Adrenal gland (tissue), 12 donors: ENCODE data around the gene ANKRD23. TPM values are rescaled to one million over a fixed set of nuclear protein-coding genes. Genes with fewer than 3 reads are reported as not detected.

Source experiments
- DNase-seq, 7 donors: peaks; one replicate each; pipeline ENCODE4 v3.0.0-alpha.2; 2019 to 2020
- H3K27ac ChIP-seq, 5 donors: fragments of 200-600 bp; sonication (generic) in 4 of 5; 1 replicate in 3 of 5; 2 replicates in 2 of 5; pipeline versions ENCODE4 v1.5.1 to v1.8.0; 2016 to 2020; ENCODE audit warnings: mild to moderate bottlenecking in 1 of 5
- H3K27me3 ChIP-seq: fragments of 200-600 bp; 2 replicates; pipeline ENCODE4 v1.8.0; 2021
- H3K36me3 ChIP-seq, 2 donors: fragments of 200-600 bp; replicated peaks in 1 of 2; 1 replicate in 1 of 2; 2 replicates in 1 of 2; pipeline versions ENCODE4 v1.5.1 to v1.8.0; 2018 to 2022
- H3K4me1 ChIP-seq, 2 donors: fragments of 200-600 bp; replicated peaks in 1 of 2; 1 replicate in 1 of 2; 2 replicates in 1 of 2; pipeline versions ENCODE4 v1.5.1 to v1.8.0; 2018 to 2021
- H3K4me3 ChIP-seq, 4 donors: fragments of 200-600 bp; sonication (generic) in 3 of 4; one replicate each; pipeline ENCODE4 v1.5.1; 2016 to 2018
- H3K9me3 ChIP-seq, 3 donors: fragments of 200-600 bp; sonication (generic) in 1 of 3; replicated peaks in 1 of 3; 1 replicate in 2 of 3; 2 replicates in 1 of 3; pipeline versions ENCODE4 v1.5.1 to v1.8.0; 2016 to 2021
- CTCF ChIP-seq, 6 experiments: fragments of 450-650 bp in 4 of 6; fragments of 200-600 bp in 2 of 6; sonication (generic) in 1 of 6; IDR thresholded peaks; 1 replicate in 5 of 6; 2 replicates in 1 of 6; pipeline versions ENCODE4 v1.5.1 to v1.8.0; 2016 to 2021; ENCODE audit warnings: antibody characterized with exemption in 6 of 6, mild to moderate bottlenecking in 2 of 6, moderate library complexity in 1 of 6
- POLR2A ChIP-seq, 2 donors: fragments of 450-650 bp; IDR thresholded peaks; one replicate each; pipeline ENCODE4 v1.6.1; 2017; ENCODE audit warnings: antibody characterized with exemption in 2 of 2, mild to moderate bottlenecking in 2 of 2, moderate library complexity in 1 of 2
- WGBS, 4 donors: extraction: QIAGEN DNeasy Blood & Tissue Kit in 2 of 4; methylation state at CpG; one replicate each; pipeline versions ENCODE4 v1.1.5 to v1.1.7; 2013 to 2017; 5-methylcytosine and 5-hydroxymethylcytosine counted together
- intact Hi-C, 2 donors: fragments of 100-400 bp; cut with DNase I; formaldehyde crosslinking; loops; one replicate each; pipeline versions ENCODE4 v1.14.1 to v1.15.0; 2022 to 2023
- polyA plus RNA-seq, 3 donors: library from polyadenylated mRNA; stranded (reverse); fragments of 200-250 nt in 2 of 3; fragments of 350-450 nt in 1 of 3; fragmentation: Illumina TruSeq in 1 of 3; extraction: RNeasy Lipid Tissue Mini Kit (QIAGEN cat#74804) in 1 of 3; gene quantifications; one replicate each; pipeline ENCODE4 v1.2.3, GENCODE V29; 2013 to 2014
- total RNA-seq, 9 donors: library from RNA; depleted of rRNA in 4 of 9; stranded (reverse); fragments of >200 nt in 4 of 9; fragments of 120-200 nt in 1 of 9; fragmentation: NEBNext Ultra II Directional in 1 of 9; extraction: Animal tissue kit (Norgen Biotek cat#: 25700) in 1 of 9; gene quantifications; one replicate each; pipeline versions ENCODE4 v1.1.0 to v1.2.4, GENCODE V29; 2013 to 2023
- donor health status: healthy with polysubstance abuse.
- donor health status: Bipolar disorder and iron deficiency.
- donor health status: DM: yes; HTN: yes; CAD: no.
- donor health status: DM: no; HTN: no; CAD: no.
- donor health status: DM: no; HTN: no; CAD: no.
- donor health status: DM: yes; HTN: yes; CAD: no.

The ANKRD23 gene
- total and polyA plus RNA-seq, 12 donors, result 1.1 to 10.6 (median 3.8) TPM

DNA sequence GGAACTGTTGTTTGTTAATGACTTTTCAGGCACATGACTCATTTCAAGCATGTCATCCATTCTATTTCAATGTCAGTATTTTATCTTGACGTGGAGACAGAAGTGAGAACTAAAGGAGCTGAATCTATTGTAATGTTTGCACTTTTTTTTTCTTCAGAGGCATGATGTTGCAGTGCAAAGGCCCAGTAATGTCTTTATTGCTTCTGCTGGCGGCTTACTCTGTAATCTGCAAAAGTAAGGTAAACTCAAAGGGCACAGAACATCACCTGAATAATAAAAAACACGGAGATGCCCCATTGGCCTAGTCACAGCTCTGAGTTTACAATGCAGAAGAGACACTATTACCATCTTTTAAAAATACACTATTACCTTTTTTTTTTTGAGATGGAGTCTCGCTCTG, 30.2 kb downstream of the ANKRD23 start:
- 88 to 92% (median 88%) methylated on average over 4 of the region's 4 CpGs for WGBS, 4 donors

DNA sequence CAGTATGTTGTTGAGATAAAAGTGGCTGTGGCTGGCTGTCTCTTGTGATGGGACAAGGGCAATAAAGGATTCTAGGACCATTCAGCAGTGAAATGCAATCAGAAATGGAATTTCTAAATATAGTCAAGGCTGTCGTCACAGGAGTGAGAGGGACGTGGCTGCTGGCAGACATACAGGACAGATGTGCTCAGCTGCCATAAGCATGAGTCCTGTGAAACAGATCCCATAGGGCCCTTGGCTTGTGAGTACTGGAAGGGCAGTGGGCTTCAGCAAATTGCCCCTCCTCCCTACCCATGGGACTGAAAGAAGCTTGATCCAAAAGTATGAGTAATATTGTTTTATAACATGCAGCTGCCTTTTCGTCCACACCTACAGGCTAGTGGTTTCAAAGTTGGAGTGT, 31.9 kb downstream of the ANKRD23 start:
- H3K27me3 ChIP-seq, result no peaks in the 10 kb centered on the region
- no peak overlapping the region for H3K4me3 ChIP-seq
- H3K36me3 ChIP-seq, result no peaks in the 10 kb centered on the region
- no peak for DNase-seq
- peaks cover 4 to 7% of the 10 kb centered on the region in 2 donors for H3K4me1 ChIP-seq
- no peaks in the 10 kb centered on the region for H3K9me3 ChIP-seq
- WGBS, 4 donors, result 22 to 51% (median 40%) methylated on average over 2 to 3 of the region's 3 CpGs
- no peak overlapping the region for H3K27ac ChIP-seq
- TF ChIP-seq CTCF (IDR thresholded peaks at IDR 0.05) (no peak), POLR2A (IDR thresholded peaks at IDR 0.05) (no peak)
- intact Hi-C loops, result loop anchor here in 1 of 2 donors (10.0 kb wide), 1 partner anchor 53 kb away; no protein-coding TSS in a partner anchor

More for the DNA sequence above, 30.2 kb downstream of the ANKRD23 start:
- Histone ChIP-seq H3K27ac (no peak overlapping the region), H3K27me3 (no peaks in the 10 kb centered on the region), H3K4me3 (no peak overlapping the region), H3K36me3 (no peaks in the 10 kb centered on the region), H3K4me1 (peaks cover 21 to 24% of the 10 kb centered on the region in 2 donors), H3K9me3 (no peaks in the 10 kb centered on the region)
- intact Hi-C loops, result loop anchor here in 1 of 2 donors (10.0 kb wide), 1 partner anchor 51 kb away; no protein-coding TSS in a partner anchor
- no peak for TF ChIP-seq CTCF (IDR thresholded peaks at IDR 0.05)
- TF ChIP-seq POLR2A (IDR thresholded peaks at IDR 0.05), result no peak
- no peak for DNase-seq

DNA sequence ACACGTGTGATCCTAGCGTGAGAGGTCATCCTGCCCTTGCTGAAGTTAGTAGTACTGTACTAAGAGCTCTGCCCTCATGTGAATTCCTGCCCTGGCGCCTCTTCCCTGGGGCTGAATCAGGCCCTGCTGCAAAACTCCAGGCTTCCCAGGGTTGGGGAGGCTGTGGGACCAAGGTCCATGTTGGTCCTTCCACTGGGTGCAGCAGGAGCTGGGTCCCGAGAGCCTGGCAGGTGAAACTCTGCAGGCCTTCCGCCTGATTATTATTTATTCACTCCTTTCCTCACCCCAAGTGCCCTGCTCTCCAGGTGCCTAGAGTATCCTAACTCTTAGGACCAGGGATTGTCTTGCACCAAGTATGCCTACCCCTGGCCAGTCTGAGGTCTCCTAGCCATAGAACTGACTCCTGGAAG, 33.0 kb downstream of the ANKRD23 start:
- intact Hi-C loops, result loop anchor here in 1 of 2 donors (10.0 kb wide), 1 partner anchor 54 kb away; no protein-coding TSS in a partner anchor
- WGBS, 4 donors, result 89 to 98% (median 93%) methylated on average over 3 to 5 of the region's 5 CpGs
- H3K4me1 ChIP-seq, result peaks cover 4 to 7% of the 10 kb centered on the region in 2 donors
- no peak overlapping the region for H3K4me3 ChIP-seq
- TF ChIP-seq POLR2A (IDR thresholded peaks at IDR 0.05), result no peak
- H3K27ac ChIP-seq, result no peak overlapping the region
- H3K27me3 ChIP-seq, result no peaks in the 10 kb centered on the region
- H3K36me3 ChIP-seq, result no peaks in the 10 kb centered on the region
- no peaks in the 10 kb centered on the region for H3K9me3 ChIP-seq
- DNase-seq, result no peak

- peak in 1 of 7 donors; percentile 73 for DNase-seq
- TF ChIP-seq POLR2A (IDR thresholded peaks at IDR 0.05) (no peak), CTCF (IDR thresholded peaks at IDR 0.05) (no peak)
- intact Hi-C loops, result loop anchor here in 1 of 2 donors (10.0 kb wide), 1 partner anchor 55 kb away; no protein-coding TSS in a partner anchor
- Histone ChIP-seq H3K4me1 (peaks cover under 1 to 3% of the 10 kb centered on the region in 2 donors), H3K36me3 (no peaks in the 10 kb centered on the region), H3K9me3 (no peaks in the 10 kb centered on the region), H3K4me3 (no peak overlapping the region), H3K27me3 (no peaks in the 10 kb centered on the region), H3K27ac (peak overlapping the region in 1 of 5 donors; percentile 49)
- 81 to 90% (median 84%) methylated on average over 11 to 12 of the region's 12 CpGs for WGBS, 4 donors
These were observed 33.7 kb downstream of the ANKRD23 start for GRCh38 chr2:96809951-96810782.
